Astrocyte (in vitro differentiated cells and primary cell): ENCODE data around the gene CSF2. TPM values are rescaled to one million over a fixed set of nuclear protein-coding genes. Genes with fewer than 3 reads are reported as not detected.

ENCODE experiments used
- DNase-seq: peaks from one replicate; pipeline ENCODE4 v3.0.0-alpha.2; 2010; ENCODE audit warnings: low read depth
- FAIRE-seq: peaks from 2 replicates; lab custom pipeline; 2011; peaks lifted over from hg19 to GRCh38; lab: Jason Lieb, UNC
- H2AFZ ChIP-seq: 2 replicates; pipeline ENCODE4 v1.6.0; 2012; ENCODE audit warnings: low read depth, low read length, inconsistent platforms
- H3K27ac ChIP-seq: 2 replicates; pipeline ENCODE4 v1.5.1; 2011; ENCODE audit warnings: low read depth, low read length, inconsistent platforms
- H3K27me3 ChIP-seq: 2 replicates; pipeline ENCODE4 v1.6.0; 2011; ENCODE audit warnings: low read length, inconsistent platforms; ENCODE audit not compliant: insufficient read depth
- H3K36me3 ChIP-seq: 2 replicates; pipeline ENCODE4 v1.5.1; 2011; ENCODE audit warnings: low read length, inconsistent platforms; ENCODE audit not compliant: insufficient read depth
- H3K4me1 ChIP-seq: 2 replicates; pipeline ENCODE4 v1.5.1; 2011; ENCODE audit warnings: low read length, inconsistent platforms; ENCODE audit not compliant: insufficient read depth
- H3K4me2 ChIP-seq: 2 replicates; pipeline ENCODE4 v1.6.0; 2012; ENCODE audit warnings: low read length, inconsistent platforms
- H3K4me3 ChIP-seq: 2 replicates; pipeline ENCODE4 v1.5.1; 2011; ENCODE audit warnings: low read depth, mild to moderate bottlenecking, low read length, inconsistent platforms; ENCODE audit not compliant: insufficient read depth
- H3K79me2 ChIP-seq: 2 replicates; pipeline ENCODE4 v1.6.0; 2012; ENCODE audit warnings: mild to moderate bottlenecking, low read length, inconsistent platforms; ENCODE audit not compliant: insufficient read depth
- H3K9ac ChIP-seq: 2 replicates; pipeline ENCODE4 v1.6.0; 2012; ENCODE audit warnings: mild to moderate bottlenecking, low read length, inconsistent platforms
- H3K9me3 ChIP-seq: 2 replicates; pipeline ENCODE4 v1.5.1; 2012; ENCODE audit warnings: low read depth, mild to moderate bottlenecking, low read length, inconsistent platforms; ENCODE audit not compliant: insufficient read depth
- H4K20me1 ChIP-seq: 2 replicates; pipeline ENCODE4 v1.6.0; 2012; ENCODE audit warnings: low read length, inconsistent platforms; ENCODE audit not compliant: insufficient read depth
- H3K27ac Mint-ChIP-seq: one replicate; pipeline ENCODE4 v1.8.0; 2021; ENCODE audit warnings: mild to moderate bottlenecking, mixed read lengths; ENCODE audit not compliant: unreplicated experiment
- H3K27me3 Mint-ChIP-seq: one replicate; pipeline ENCODE4 v1.8.0; 2021; ENCODE audit warnings: low read depth, mixed read lengths; ENCODE audit not compliant: unreplicated experiment
- H3K36me3 Mint-ChIP-seq: one replicate; pipeline ENCODE4 v1.8.0; 2021; ENCODE audit warnings: low read depth, mixed read lengths; ENCODE audit not compliant: unreplicated experiment
- H3K4me1 Mint-ChIP-seq: one replicate; pipeline ENCODE4 v1.8.0; 2021; ENCODE audit warnings: low read depth, mixed read lengths; ENCODE audit not compliant: unreplicated experiment
- H3K4me3 Mint-ChIP-seq: one replicate; pipeline ENCODE4 v1.8.0; 2021; ENCODE audit warnings: mild to moderate bottlenecking, moderate library complexity, mixed read lengths; ENCODE audit not compliant: unreplicated experiment
- H3K9me3 Mint-ChIP-seq: one replicate; pipeline ENCODE4 v1.8.0; 2021; ENCODE audit warnings: mild to moderate bottlenecking, mixed read lengths; ENCODE audit not compliant: unreplicated experiment
- CTCF ChIP-seq: IDR thresholded peaks from 2 replicates; pipeline ENCODE4 v1.5.1; 2011; ENCODE audit warnings: low read depth, mild to moderate bottlenecking, inconsistent platforms, low read length, moderate library complexity; ENCODE audit not compliant: insufficient read depth
- EZH2 ChIP-seq: IDR thresholded peaks from 2 replicates; pipeline ENCODE4 v1.6.1; 2012; ENCODE audit warnings: mild to moderate bottlenecking, low read length, inconsistent platforms; ENCODE audit not compliant: insufficient read depth
- total RNA-seq: library from RNA; stranded (reverse); gene quantifications from 2 replicates; pipeline ENCODE4 v1.2.1, GENCODE V29; 2021

The CSF2 gene
- total RNA-seq, 1 donor from 2014 or later = not detected

- Histone ChIP-seq H3K27me3 (peaks cover 5% of the 10 kb centered on the region), H3K79me2 (no peaks in the 10 kb centered on the region), H3K4me3 (no peak overlapping the region), H3K9ac (no peak overlapping the region), H2AFZ (no peak overlapping the region), H3K9me3 (no peaks in the 10 kb centered on the region), H3K4me2 (no peak overlapping the region), H3K4me1 (no peaks in the 10 kb centered on the region), H3K36me3 (no peaks in the 10 kb centered on the region), H3K27ac (no peak overlapping the region), H4K20me1 (no peaks in the 10 kb centered on the region)
- Mint-ChIP-seq H3K27ac (no peak overlapping the region), H3K9me3 (peaks cover 2% of the 10 kb centered on the region), H3K36me3 (no peaks in the 10 kb centered on the region), H3K4me1 (no peaks in the 10 kb centered on the region), H3K27me3 (peaks cover 43% of the 10 kb centered on the region), H3K4me3 (no peak overlapping the region)
- DNase-seq (no peak), FAIRE-seq (no peak)
- TF ChIP-seq CTCF = no peak
- TF ChIP-seq EZH2 = no peak
These were observed 23.5 kb upstream of the CSF2 start for GRCh38 chr5:132050136-132050535.

GRCh38 chr5:132050661-132051552 lies 22.7 kb upstream of the CSF2 start:
- TF ChIP-seq CTCF (no peak), EZH2 (no peak)
- H3K9me3 ChIP-seq = no peaks in the 10 kb centered on the region
- no peaks in the 10 kb centered on the region for H3K4me1 ChIP-seq
- no peaks in the 10 kb centered on the region for H3K36me3 Mint-ChIP-seq
- H3K9ac ChIP-seq = no peak overlapping the region
- peaks cover 46% of the 10 kb centered on the region for H3K27me3 Mint-ChIP-seq
- no peak for DNase-seq
- H3K36me3 ChIP-seq = no peaks in the 10 kb centered on the region
- H3K4me3 Mint-ChIP-seq = no peak overlapping the region
- H3K79me2 ChIP-seq = no peaks in the 10 kb centered on the region
- peaks cover 2% of the 10 kb centered on the region for H3K9me3 Mint-ChIP-seq
- no peak for FAIRE-seq
- no peak overlapping the region for H3K4me3 ChIP-seq
- H3K4me2 ChIP-seq = no peak overlapping the region
- no peaks in the 10 kb centered on the region for H4K20me1 ChIP-seq
- H2AFZ ChIP-seq = no peak overlapping the region
- no peaks in the 10 kb centered on the region for H3K4me1 Mint-ChIP-seq
- no peak overlapping the region for H3K27ac ChIP-seq
- H3K27me3 ChIP-seq = peaks cover 5% of the 10 kb centered on the region
- no peak overlapping the region for H3K27ac Mint-ChIP-seq

GRCh38 chr5:132052520-132052919 lies 21.1 kb upstream of the CSF2 start:
- no peaks in the 10 kb centered on the region for H3K4me1 Mint-ChIP-seq

More at GRCh38 chr5:132052520-132052919, 21.1 kb upstream of the CSF2 start:
- Histone ChIP-seq H3K36me3 (no peaks in the 10 kb centered on the region), H3K4me1 (no peaks in the 10 kb centered on the region), H3K27ac (no peak overlapping the region), H3K4me2 (no peak overlapping the region), H3K79me2 (no peaks in the 10 kb centered on the region), H3K9ac (no peak overlapping the region), H4K20me1 (no peaks in the 10 kb centered on the region), H2AFZ (no peak overlapping the region), H3K9me3 (no peaks in the 10 kb centered on the region), H3K4me3 (no peak overlapping the region), H3K27me3 (peaks cover 5% of the 10 kb centered on the region)
- Mint-ChIP-seq H3K27me3 (peaks cover 54% of the 10 kb centered on the region), H3K27ac (no peak overlapping the region), H3K36me3 (no peaks in the 10 kb centered on the region), H3K4me3 (no peak overlapping the region), H3K9me3 (peaks cover 2% of the 10 kb centered on the region)
- TF ChIP-seq EZH2 (no peak), CTCF (no peak)
- DNase-seq (no peak), FAIRE-seq (no peak)
